Immature natural killer cell (primary cell): ENCODE results near the gene TMEM87B. TPM values are rescaled to one million over a fixed set of nuclear protein-coding genes. Genes with fewer than 3 reads are reported as not detected.

Source experiments
- DNase-seq, 3 donors: peaks; one replicate each; pipeline ENCODE4 v3.0.0; 2022; ENCODE audit warnings: mixed read lengths in 1 of 3
- H3K27ac Mint-ChIP-seq, 6 donors: one replicate each; pipeline ENCODE4 v1.8.0; 2020; ENCODE audit warnings: mixed read lengths in 6 of 6, mild to moderate bottlenecking in 5 of 6, inconsistent platforms in 4 of 6, moderate library complexity in 3 of 6
- H3K27me3 Mint-ChIP-seq, 3 donors: one replicate each; pipeline ENCODE4 v1.8.0; 2020 to 2021; ENCODE audit warnings: low read depth in 3 of 3, mild to moderate bottlenecking in 3 of 3, mixed read lengths in 3 of 3, moderate library complexity in 3 of 3, inconsistent platforms in 1 of 3
- H3K36me3 Mint-ChIP-seq, 3 donors: one replicate each; pipeline ENCODE4 v1.8.0; 2020; ENCODE audit warnings: mixed read lengths in 3 of 3, inconsistent platforms in 2 of 3, mild to moderate bottlenecking in 2 of 3
- H3K4me1 Mint-ChIP-seq, 2 donors: one replicate each; pipeline ENCODE4 v1.8.0; 2020; ENCODE audit warnings: inconsistent platforms in 2 of 2, mild to moderate bottlenecking in 2 of 2, mixed read lengths in 2 of 2, moderate library complexity in 1 of 2
- H3K4me3 Mint-ChIP-seq, 5 donors: one replicate each; pipeline ENCODE4 v1.8.0; 2020; ENCODE audit warnings: mild to moderate bottlenecking in 5 of 5, mixed read lengths in 5 of 5, inconsistent platforms in 3 of 5, moderate library complexity in 3 of 5
- H3K9me3 Mint-ChIP-seq, 6 donors: one replicate each; pipeline ENCODE4 v1.8.0; 2020; ENCODE audit warnings: mild to moderate bottlenecking in 6 of 6, mixed read lengths in 6 of 6, inconsistent platforms in 4 of 6, moderate library complexity in 3 of 6
- polyA plus RNA-seq, 3 donors: library from polyadenylated mRNA; unstranded; fragments of 300-500 nt; fragmentation: Illumina TruSeq; gene quantifications; one replicate each; pipeline ENCODE4 v1.2.3, GENCODE V29; 2021

The TMEM87B gene
- polyA plus RNA-seq, 3 donors from 2014 or later: 3.0 to 8.5 (median 5.2) TPM

GRCh38 chr2:112168422-112169124 is 113.5 kb downstream of the TMEM87B start:
- Mint-ChIP-seq H3K36me3 (no peaks in the 10 kb centered on the region), H3K9me3 (peaks cover 0 to 4% (median 0%) of the 10 kb centered on the region in 6 donors), H3K27ac (peak overlapping the region in 4 of 6 donors; percentile 8 to 69 (median 41)), H3K4me3 (peak overlapping the region; percentile 15 to 72 (median 49)), H3K4me1 (peaks cover 21 to 32% of the 10 kb centered on the region in 2 donors), H3K27me3 (peaks cover 2 to 5% (median 4%) of the 10 kb centered on the region in 3 donors)
- peak in 1 of 3 donors; percentile 9 for DNase-seq

Other genes starting within 250 kb of the TMEM87B start
- 10 to 100 TPM in 2 of 3 donors, 1 to 10 TPM in 1; 9.0 to 20.8 (median 13.7) TPM for gene ANAPC1, start 171.1 kb upstream of the TMEM87B start, polyA plus RNA-seq
- gene MERTK, start 156.7 kb upstream of the TMEM87B start, polyA plus RNA-seq: under 1 TPM in 1 of 3 donors, not detected in 2; 0.27 TPM
- not detected for gene FBLN7, start 83.1 kb downstream of the TMEM87B start, polyA plus RNA-seq
- 10 to 100 TPM in 2 of 3 donors, 1 to 10 TPM in 1; 8.8 to 14.8 (median 14.4) TPM for gene ZC3H8, start 199.8 kb downstream of the TMEM87B start, polyA plus RNA-seq
- 10 to 100 TPM in 1 of 3 donors, 1 to 10 TPM in 2; 2.4 to 11.3 (median 4.6) TPM for gene ZC3H6, start 220.3 kb downstream of the TMEM87B start, polyA plus RNA-seq